Activated T-helper 1 cell treated with Interleukin-2 at 50 U/mL for 16 hours (primary cell): ENCODE results near the gene TOMM20.

ENCODE experiments used
- DNase-seq: peaks from one replicate; pipeline ENCODE4 v3.0.0-alpha.2; 2020; ENCODE audit warnings: low read depth

TOMM20 gene

DNA sequence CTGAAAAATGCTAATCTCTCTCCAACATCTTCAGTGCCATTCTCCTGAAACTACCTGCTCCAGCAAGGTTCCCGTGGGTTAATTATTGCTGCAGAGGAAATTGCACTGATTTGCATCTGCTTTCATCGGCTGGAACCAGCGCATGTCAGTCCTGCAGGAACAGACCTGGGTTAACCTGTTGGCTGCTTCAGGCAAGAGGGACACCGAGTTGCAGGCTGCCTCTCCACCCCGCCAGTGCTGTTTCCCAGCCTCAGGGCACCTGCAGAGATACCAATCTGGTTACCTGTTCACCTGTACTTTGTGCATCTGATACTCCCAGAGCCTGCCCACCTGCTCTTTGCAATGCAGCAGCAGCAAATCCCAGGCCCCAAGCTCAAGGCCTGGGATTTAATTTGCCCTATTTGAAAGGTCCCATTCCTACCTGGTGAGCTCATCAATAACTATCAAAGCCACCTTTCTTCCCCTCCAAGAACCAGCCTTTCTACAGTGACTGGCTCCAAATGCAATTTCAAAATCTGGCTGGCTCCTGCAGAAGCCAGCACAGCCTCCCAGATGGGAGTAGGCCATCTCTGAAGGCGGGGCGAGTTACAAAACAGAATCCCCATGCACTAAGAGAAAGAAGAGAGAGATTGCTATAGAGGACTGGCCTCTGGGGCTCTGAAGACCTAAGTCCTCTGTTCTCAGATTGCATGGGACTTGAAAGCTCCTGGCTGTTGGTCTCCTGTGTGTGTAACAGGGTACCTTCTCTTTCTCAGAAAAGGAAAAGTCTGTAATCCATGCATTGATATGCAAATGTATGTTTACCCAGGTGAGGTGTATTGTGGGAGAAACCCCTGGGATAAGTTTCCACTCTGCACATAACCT, 67.8 kb downstream of the TOMM20 start:
- DNase-seq: no peak
